GM19397 (cell line): ENCODE results near the gene PUM1.
"Not testable (repeated sequence)": the region's sequence is repeated elsewhere in the genome, so short reads cannot be mapped to it uniquely, and the experiment has no call there.

Experiments used
- ATAC-seq: cut with Tn5 transposase; IDR thresholded peaks from one replicate; pipeline ENCODE4 v1.9.1; 2021; ENCODE audit warnings: mild to moderate bottlenecking, moderate library complexity; ENCODE audit not compliant: unreplicated experiment

Gene PUM1

DNA sequence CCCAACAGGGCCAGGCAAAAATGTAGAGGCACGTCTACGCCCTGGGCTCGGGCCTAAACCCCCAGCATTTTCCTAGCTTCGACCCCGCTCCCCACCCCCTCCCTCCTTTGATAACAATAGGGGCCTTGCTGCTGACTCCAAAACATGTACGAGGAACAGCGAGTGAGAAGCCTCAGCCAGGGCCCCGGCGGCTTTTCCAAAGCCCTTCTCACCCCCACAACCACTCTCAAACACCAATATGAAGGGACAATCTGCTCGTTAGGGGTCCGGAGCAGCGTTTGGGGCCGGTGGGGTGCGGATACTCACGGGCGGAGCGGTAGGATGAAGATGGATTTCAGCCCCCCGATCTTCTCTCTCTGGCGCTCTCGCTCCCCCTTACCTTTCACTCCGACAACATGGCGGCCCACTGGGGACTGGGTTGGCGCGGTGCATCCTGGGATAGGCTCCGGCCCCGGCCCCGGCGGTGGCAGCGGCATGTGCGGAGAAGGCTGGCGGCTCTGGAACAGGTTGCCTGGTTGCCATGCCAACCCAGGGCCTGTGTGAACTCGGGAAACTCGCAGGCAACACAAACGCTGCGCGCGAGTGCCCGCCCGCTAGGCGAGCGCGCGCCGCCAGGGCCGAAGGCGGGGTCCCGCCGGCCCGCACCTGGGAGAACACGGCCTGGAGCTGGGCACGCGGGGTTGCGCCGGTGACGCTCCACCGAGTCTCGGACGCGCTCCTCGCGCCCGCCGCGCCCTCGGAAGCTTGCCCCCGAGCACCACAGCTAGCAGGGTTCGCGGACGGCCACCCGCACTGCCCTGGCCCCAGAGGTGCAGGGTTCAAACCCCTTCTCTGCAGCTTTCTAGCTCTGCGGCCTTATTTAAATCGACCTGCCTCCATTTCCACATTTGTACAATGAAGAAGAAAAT is at the start of gene PUM1:
PUM1 (minus strand) TSS at position 408 of the 908 bp plus-strand sequence. CDS start 6,151 bp downstream, outside the sequence.
- peak; percentile 93 for ATAC-seq

DNA sequence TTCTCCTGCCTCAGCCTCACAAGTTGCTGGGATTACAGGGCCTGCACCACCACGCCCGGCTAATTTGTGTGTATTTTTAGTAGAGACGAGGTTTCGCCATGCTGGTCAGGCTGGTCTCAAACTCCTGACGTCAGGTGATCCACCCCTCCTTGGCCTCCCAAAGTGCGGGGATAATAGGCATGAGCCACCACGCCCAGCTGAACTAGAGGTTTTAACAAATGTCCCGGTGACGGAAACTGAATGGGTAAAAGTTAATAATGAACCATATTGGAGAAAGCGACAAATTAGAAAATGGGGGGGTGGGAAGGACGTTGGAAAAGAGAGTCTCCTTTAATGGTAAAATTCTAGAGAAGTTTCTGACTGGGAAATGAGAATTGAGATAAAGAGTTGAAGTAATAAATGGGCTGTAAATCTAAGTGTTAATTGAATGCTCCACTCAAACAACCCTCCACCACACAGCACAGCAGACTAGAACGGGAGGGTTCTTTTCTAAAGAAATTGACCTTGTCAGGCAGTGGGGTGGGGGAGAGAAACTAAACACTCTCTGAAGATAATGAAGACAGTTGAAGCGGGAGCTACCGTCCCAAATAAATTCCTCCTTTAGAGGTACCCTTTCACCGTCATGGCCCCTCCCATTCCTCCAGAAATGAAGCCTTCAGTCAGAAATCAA is 46.9 kb upstream of the PUM1 start:
- ATAC-seq: no peak

GRCh38 chr1:31111290-31111951 is 45.9 kb upstream of the PUM1 start:
- no peak for ATAC-seq

DNA sequence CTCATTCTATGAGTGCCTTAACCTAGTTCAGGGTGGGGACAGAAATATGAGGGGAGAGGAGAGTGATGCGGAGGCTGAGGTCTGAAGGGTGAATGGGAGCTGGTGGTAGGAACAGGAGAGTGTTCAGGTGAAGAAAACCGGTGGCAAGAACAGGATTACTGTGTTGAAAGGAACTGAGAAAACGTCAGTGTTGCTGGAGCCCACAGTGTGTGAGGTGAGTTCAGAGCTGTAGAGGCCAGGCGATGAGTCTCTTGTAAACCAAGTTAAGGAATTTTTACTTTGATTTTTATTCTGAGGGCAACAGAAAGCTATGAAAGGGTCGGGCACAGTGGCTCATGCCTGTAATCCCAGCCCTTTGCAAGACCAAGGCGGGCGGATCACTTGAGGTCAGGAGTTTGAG is 45.3 kb upstream of the PUM1 start:
- no peak for ATAC-seq

DNA sequence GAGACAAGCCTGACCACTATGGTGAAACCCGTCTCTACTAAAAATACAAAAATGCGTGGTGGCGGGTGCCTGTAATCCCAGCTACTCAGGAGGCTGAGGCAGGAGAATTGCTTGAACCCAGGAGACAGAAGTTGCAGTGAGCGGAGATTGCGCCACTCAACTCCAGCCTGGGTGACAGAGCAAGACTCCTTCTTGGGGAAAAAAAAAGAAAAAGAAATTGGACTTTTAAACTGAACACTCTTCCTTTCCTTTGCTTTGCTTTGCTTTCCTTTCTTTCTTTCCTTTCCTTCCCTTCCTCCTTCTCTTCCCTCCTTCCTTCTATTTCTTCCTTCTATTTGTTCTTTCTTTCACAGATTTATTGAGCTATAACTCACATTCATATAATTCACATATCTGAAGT is 43.3 kb upstream of the PUM1 start:
- ATAC-seq: no peak

DNA sequence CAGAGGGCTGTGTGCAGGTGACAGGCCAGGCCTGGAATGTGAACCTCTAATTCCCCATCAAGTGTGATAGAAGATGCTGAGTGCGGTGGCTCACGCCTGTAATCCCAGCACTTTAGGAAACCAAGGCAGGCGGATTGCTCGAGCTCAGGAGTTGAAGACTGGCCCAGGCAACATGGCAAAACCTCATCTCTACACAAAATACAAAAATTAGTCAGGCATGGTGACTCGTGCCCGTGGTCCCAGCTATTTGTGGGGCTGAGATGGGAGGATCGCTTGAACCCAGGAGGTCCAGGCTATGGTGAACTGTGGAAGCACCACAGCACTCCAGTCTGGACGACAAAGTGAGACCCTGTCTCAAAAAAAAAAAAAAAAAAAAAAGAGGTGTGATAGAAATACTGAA is 40.1 kb upstream of the PUM1 start:
- ATAC-seq: no peak

GRCh38 chr1:31102501-31102950 is 37.0 kb upstream of the PUM1 start:
- no peak for ATAC-seq

- ATAC-seq: no peak
Measured at GRCh38 chr1:31101147-31101502, 35.6 kb upstream of the PUM1 start.

- no peak for ATAC-seq
Measured at GRCh38 chr1:31099293-31100032, 33.9 kb upstream of the PUM1 start.

- no peak for ATAC-seq
Measured at GRCh38 chr1:31095985-31096384, 30.5 kb upstream of the PUM1 start.

DNA sequence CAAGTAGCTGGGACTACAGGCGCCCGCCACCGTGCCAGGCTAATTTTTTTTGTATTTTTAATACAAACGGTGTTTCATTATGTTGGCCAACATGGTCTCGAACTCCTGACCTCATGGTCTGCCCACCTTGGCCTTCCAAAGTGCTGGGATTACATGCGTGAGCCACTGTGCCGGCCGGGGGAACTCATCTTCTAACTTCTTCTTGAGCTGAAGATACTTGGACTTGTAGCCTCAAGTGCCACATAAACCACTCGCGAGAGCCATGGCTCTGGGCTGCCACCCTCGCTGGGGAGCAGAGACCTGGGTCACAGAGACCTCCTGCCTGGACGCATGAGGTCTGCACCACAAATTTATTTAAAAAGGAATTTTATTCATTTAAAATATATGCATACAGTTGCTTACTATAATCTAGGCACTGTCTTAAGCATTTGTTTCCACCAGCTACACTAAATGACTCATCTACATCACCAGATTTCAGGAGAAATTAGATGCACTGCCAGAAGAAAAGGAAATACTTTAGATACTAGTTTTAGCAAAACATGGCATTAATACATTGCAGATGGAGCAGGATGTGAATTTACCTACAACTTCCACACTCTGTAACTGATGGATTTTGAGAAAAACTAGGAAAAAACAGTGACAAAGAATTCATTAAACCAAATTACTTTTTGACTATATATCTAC is 29.9 kb upstream of the PUM1 start:
- ATAC-seq: no peak

DNA sequence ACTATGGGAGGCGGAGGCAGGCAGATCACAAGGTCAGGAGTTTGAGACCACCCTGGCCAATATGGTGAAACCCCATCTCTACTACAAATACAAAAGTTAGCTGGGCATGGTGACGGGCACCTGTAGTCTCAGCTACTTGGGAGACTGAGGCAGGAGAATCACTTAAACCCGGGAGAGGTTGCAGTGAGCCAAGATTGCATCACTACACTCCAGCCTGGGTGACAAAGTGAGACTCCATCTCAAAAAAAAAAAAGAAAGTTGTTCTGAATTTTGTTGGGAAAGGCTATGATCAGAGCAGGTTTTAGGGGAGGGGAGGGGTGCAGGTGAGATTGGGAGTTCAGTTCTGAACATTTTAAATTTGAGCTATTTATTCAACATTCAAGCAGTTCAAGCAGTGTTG is 22.6 kb upstream of the PUM1 start:
- ATAC-seq: not testable (repeated sequence)

DNA sequence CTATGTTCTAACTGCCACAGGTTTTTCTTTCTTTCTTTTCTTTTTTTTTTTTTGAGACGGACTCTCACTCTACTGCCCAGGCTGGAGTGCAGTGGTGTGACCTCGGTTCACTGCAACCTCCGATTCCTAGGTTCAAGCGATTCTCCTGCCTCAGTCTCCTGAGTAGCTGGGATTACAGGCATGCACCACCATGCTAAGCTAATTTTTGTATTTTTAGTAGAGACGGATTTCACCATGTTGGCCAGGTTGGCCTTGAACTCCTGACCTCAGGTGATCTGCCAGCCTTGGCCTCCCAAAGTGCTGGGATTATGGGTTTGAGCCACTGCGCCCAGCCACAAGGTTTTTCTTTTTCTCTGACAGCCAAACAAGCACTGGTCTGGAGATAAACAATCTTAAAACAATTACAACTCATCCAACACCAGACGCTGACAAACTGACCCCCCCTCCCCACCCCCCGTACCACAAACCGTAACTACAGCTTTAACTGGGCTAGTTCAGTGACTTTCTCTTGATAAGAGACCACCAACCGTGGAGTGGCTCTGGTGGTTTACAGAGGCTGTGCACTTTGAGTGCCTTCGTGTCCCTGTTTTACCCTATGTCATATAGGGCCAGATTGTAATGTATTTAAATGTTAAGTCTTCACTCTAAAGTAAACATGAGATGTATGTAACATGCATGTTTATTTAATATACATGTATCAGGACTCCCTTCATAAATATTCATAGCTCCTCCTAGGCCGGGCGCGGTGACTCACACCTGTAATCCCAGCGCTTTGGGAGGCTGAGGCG is 19.5 kb upstream of the PUM1 start:
- ATAC-seq: no peak

DNA sequence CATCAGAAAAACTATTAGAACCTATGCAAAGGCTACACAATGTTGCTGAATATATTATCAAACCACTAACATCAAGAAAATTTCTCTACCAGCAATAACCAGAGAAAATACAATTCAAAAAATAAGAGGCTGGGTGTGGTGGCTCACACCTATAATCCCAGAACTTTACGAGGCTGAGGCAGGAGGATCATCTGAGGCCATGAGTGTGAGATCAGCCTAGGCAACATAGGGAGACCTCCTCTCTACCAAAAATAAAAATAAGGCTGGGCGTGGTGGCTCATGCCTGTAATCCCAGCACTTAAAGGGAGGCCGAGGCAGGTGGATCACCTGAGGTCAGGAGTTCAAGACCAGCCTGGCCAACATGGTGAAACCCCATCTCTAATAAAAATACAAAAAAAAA is 16.9 kb upstream of the PUM1 start:
- no peak for ATAC-seq

- no peak for ATAC-seq
Measured at GRCh38 chr1:31073044-31073443, 7.5 kb upstream of the PUM1 start.

DNA sequence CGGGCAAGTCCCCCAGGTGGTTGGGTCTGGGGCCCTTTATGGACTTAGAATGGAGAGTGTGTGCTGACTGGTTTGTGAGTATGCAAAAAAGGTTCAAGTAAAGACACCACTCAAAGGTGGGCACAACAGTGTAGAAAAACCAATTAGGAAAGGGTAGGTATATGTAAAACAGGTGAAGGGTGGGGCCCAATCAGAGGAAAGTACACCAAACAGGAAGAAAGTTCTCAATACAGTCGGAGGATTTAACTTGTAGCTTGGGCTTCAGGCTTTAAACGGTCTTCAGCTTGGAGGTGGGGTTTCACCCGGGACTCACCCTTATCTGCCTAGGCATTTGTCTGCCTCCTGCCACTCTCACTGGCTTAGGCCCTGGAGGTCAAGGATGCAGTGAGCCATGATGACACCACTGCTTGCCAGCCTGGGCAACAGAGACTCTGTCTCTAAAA is 6.8 kb upstream of the PUM1 start:
- ATAC-seq: no peak

- ATAC-seq: no peak
Measured at GRCh38 chr1:31069392-31069791, 3.9 kb upstream of the PUM1 start.

DNA sequence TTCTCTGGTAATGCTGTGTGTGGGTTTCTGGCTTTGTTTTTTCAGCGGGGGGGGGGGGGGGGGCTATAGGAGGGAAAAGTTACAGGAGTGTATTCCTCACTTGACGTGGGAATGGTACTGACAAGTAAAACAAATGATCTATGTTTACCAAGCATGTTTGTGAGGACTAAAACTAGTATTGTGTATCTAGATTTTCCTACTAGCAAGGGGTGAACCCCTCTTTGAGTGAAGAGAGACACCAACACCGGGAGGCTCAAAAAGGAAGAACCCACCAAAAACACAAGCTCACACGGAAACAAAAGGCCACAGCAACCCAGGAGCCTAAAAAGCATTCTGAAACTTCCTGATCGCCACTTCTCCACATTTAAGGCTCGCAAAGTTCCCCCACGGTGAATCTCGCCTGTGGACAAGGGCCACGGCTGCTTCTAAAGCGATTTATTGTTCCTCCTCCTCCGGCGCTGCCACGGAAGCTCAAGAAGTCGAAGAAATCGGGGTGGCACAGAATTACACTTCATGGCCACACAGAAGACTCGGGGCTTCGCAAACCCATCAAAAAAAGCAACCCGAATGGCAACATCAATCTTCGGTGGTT is 703 bp downstream of the PUM1 start:
- no peak for ATAC-seq

DNA sequence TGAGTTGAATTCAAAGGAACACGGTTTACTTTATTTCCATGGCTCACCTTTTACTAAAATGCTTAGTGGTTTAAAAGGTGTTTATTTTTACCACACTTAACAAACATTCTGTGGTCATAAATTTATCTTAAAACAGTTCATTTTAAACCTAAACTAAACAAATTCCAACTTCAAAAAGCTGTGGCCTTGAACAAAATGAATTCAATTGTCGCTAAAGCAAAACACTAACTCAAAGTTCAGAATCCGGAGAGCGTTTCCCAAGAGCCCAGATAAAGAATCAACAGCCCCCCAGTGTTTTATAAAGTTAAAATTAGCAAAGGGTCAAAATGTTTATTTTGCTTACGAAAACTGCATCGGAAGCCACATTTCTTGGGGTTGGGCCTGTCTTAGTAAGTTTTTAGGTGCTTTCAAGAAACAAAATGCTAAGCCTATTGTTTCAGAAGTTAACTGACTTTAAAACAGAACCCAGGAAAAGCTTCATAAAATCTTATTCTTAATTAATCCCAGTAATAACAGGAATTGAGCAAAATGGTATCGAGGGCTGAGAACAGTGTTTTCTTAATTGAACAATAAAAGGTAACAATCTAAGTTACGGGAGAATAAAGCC is 1.3 kb downstream of the PUM1 start:
- ATAC-seq: no peak
